LoVo (cell line): Measurements from ENCODE around the gene NFE2L3.
"Not testable (repeated sequence)": the region's sequence is repeated elsewhere in the genome, so short reads cannot be mapped to it uniquely, and the experiment has no call there.

ENCODE experiments used
- DNase-seq: peaks from one replicate; pipeline ENCODE4 v3.0.0-alpha.2; 2016; ENCODE audit warnings: low spot score

The NFE2L3 gene

GRCh38 chr7:26186364-26187311 lies 34.6 kb downstream of the NFE2L3 start:
- no peak for DNase-seq

DNA sequence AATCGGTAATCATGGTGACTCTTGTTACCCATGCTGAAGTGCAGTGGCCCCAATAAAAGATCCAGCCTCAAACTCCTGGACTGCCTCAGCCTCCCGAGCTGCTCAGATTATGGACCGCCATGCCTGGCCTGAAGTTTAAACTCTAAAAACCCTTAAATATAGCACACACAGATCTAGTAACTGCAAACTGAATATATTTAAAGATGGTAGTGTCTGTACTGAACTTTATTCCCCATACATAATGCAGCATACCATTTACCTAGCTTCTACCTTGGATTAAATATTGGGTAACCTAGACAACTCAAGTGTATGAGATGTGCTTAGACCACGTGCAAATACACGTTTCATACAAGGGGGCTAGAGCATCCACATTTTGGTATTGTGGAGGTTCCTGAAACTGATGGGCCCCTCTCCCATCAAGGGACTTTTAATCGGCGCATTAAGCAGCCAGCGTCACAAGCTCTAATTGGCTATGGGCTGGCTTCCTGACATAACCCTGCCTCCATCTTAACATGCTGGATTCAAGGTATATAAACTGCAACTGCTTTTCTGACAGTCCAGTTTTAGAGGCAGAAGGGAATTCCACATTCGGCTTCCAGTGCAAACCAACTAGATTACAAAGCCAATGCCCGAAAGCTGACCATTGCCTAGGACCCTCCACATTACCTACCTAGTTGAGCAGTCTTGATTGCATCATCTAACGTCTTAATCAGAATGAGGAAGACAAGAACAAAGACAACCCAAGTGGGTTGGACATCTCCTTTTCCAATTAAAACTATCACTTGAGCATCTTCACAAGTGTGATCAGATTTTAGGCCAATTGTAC lies 35.6 kb downstream of the NFE2L3 start:
- peak; percentile 46 for DNase-seq

GRCh38 chr7:26188206-26188956 lies 36.4 kb downstream of the NFE2L3 start:
- DNase-seq = peak; percentile 41

DNA sequence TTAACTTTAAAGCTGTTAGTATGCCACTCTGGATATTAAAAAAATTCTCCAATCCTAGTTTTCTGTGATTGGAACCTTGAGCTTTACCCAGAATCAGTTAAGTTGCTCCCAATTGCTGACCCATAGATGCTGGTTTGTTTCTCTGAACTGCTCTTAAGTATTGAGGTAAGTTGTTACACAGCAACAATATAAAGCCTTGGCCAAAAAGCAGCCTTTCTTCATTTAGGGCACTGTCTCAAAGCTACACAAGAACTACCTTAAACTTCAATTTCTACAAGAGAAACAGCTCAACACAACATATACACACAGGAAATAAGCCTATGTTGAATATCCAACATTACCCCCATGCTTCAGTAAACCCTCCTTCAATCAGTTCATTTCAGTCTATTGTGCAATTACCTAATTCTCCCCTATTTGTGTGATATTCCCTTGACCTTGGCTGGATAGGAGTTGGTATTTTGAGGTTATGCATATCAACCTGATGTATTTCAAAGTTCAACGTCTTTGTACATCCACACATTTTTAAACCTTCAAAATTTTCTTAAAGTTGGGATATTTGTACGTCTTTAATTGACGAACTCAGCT lies 37.1 kb downstream of the NFE2L3 start:
- DNase-seq = no peak

DNA sequence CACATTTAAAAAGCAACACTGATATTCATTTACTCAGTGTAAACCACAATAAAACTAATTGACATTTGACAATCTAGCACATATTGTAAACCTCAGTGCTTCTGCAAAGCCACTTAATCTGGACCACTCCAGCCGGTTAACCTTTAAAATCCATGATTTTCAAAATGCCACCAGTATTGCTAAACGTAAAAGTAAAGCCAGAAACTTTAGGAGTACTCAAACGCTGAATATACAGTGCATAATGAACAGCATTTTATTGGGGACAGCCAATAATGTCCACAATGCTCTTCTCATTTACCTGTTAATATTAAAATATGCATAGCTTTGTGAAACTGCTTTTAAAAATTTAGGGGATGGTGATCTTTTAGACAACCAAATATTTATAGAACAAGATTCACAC lies 37.7 kb downstream of the NFE2L3 start:
- no peak for DNase-seq

DNA sequence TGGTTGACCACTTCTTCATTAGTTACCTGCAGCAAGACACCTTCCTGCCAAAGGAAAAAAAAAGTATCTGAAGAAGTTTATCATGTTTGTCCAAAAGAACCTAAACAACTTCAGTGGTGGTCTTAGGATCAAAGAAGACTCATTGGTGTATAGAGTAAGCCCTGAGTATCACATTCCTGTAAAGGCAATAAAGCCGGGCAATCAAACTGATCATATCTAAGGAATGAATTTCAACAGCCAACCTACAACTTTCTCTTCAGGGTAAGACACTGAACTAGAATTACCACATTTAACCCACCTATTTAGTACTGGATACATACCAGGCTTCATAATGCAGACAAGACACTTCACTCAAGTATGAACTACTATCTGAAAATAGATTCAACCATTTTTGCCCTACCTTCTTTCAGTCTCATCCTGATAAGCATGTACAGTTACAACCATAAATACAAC lies 38.4 kb downstream of the NFE2L3 start:
- no peak for DNase-seq

- no peak for DNase-seq
Measured at GRCh38 chr7:26191233-26191973, 39.4 kb downstream of the NFE2L3 start.

DNA sequence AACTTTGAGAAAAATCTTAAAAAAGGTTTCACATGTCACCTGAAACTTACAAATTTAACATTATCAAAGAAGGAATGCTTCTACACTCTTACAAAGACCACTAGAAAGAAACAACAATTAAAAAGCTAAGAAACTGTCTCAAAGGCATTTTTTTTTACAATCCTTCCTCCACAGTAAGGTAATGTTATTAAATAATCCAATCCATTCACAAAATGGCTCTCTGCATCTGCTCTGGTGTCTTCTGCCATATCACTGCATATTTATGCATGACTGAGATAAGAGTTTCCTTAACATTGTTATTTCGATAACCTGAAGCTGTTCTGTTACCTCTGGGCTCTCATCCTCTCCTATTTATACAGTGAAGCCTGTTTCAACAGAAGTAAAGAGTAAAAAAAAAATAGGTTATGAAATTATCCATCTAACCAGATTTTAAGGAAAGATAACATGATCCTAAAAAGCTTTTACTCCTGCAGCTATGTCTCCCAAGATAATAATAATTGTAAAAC lies 40.0 kb downstream of the NFE2L3 start:
- no peak for DNase-seq

DNA sequence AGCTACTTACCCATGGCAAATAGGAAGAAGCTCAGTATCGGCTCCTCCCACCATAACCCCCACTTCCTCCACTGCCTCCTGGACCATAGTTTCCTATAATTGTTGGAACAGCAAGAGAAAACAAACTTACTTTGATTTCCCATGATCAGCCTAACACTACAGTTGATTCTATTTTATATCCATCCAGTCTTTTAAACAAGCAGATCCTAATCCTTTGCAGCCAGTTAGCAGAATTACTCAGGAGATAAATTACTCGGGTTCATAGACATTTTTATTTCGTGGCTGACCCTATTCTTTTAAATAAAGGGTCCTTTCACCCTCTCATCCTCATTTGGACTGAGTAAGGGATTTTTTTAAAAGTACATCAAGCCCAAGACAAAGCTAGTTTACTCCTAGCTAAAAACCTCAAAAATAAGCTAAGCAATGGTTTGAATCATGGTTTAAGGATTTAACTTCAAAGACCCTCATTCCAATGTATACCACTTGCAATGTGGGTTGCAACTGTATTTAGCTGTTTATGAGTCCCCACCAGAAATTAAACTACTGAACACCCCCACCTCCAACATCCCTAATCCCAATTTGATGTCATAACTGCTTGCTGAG lies 40.6 kb downstream of the NFE2L3 start:
- no peak for DNase-seq

- no peak for DNase-seq
Measured at GRCh38 chr7:26193432-26194207, 41.6 kb downstream of the NFE2L3 start.

- DNase-seq = not testable (repeated sequence)
Measured at GRCh38 chr7:26194764-26195163, 42.8 kb downstream of the NFE2L3 start.

DNA sequence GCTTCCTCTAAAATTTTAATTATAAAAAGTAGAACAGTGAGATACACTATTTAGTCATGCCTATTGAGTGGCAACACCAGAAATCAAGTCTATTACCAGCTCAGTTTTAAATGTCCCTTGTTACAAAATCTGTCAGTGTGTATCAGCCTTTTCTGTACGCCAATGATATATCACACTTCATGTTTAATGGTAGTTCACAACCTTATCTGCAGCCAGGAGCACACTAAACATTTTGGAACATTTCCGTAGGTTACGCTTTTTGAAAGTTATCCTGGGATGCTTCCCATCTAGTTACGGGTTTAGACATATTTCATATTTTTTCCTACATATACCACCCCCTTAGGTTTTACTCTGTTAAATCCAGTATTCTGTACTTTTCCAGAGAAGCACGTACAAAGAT lies 43.2 kb downstream of the NFE2L3 start:
- DNase-seq = no peak

DNA sequence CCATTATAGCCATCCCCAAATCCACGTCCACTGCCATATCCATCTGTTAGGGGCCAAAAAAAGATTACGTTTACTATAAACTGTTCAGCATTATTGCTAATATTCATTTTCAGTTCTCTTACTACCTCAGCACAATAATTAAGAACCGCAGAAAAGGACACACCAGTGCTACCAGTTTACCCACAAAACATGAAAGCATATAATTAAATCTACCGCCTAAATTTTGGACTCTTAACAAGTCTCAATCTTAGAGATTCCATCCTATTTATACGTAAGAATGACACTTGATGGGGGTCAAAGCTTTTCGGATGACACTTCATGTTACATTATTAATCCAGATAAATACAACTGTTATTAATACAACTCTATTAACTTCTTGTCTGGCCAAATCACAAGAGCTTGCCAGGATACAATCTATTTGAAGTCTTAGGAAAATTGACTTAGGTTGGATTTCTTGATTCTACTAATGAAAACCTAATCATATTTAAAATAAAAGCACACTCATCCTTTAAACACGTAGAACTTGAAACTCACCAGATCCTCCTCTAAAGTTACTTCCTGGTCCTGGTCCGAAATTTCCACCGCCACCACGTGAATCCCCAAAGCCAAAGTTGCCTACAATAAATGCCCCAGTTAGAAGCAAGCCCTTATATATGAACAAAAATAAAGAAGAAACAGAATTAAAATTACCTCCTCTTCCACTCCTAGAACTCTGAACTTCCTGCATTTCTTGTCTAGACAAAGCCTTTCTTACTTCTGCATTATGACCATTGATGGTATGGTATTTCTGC lies 44.1 kb downstream of the NFE2L3 start:
- DNase-seq = no peak

DNA sequence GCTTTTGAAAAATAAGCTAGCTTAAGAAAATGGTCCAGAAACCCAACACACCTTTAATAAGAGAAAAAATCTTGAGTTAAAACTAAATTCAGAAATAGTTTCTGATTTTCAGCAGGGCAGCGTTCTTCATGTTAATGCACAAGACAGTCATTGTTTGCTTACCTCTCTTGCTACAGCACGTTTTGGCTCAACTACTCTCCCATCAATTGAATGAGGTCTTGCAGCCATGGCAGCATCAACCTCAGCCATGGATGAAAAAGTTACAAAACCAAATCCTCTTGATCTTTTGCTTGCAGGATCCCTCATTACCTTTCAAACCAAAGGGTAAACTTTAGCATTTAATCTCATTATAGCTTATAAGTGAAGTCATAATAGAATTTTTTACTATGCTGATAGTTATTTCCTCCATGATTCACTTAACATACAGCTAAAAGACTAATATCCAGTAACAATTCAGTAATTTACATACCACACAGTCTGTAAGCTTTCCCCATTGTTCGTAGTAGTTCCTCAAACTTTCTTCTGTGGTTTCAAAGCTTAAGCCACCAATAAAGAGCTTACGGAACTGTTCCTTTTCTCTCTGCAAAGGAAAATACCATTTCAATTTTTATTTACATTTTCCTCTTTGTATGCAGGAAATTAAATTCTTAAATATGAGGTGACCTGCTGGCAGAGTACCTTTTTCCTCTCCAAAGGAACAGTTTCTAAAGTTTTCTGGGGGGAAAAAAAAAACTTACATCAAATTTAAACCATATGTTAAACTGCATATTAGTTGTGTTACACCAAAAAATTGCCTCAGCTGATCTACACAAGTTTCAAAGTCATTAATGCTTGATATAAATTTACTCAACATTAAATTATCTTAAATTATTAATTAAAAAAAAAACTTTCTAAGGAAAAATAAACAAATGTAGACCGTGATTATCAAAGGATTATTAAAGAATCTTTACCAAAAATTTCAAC lies 45.4 kb downstream of the NFE2L3 start:
- DNase-seq = no peak

DNA sequence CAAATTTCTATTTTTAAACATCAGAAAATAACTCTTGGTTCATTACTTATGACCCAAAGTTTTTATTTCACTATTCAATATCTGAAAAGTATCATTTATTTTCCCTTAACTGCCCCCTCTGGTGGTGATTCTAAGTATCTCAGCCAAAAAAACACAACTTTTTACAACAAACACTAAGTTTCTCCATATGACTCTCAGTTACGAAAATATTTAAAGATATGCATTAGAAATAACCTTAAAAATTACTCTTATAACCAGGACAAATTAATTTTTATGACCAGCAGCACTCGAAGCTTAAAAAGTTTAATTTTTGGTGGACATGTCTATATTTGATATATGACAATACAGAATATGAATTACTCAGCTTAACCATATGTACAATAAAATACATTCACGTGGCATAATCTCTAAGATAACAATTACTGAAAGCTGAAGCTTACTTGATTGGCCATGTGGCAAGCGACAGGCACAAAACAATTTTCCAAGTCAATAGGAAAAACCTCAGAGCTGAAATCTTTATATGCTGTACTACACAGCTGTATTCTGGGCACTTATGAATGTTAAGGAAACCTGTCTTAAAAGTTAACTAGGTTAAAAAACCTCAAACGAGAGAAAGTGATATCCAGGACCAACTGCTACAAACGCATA lies 46.3 kb downstream of the NFE2L3 start:
- DNase-seq = peak; percentile 54

GRCh38 chr7:26198781-26199169 lies 46.8 kb downstream of the NFE2L3 start:
- no peak for DNase-seq
